IPS-11a (cell line): ENCODE data around the gene BSND.

Experiments
- H3K4me3 ChIP-seq: one replicate; pipeline ENCODE4 v1.5.1; 2013; ENCODE audit warnings: low read depth, low read length, control low read depth

Gene BSND

DNA sequence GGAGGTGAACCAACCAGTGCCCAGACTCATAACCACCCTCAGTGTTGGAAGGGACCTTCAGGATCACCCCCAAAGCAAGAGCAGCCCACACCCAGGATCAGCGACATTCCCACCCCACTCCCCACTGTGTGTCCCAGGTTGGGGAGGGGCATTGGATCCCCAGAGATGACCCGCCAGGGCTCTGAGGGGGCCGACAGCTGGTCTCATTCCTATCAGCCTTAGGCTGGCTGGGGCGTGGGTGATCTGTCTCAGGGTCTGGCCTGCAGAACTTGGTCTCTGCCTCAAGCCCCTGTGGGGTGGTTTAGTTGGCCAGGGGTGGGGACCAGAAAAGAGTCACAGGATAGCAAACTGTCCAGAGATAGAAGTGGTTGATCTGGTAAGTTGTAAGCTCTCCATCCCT lies 7.8 kb upstream of the BSND start:
- no peak overlapping the region for H3K4me3 ChIP-seq

DNA sequence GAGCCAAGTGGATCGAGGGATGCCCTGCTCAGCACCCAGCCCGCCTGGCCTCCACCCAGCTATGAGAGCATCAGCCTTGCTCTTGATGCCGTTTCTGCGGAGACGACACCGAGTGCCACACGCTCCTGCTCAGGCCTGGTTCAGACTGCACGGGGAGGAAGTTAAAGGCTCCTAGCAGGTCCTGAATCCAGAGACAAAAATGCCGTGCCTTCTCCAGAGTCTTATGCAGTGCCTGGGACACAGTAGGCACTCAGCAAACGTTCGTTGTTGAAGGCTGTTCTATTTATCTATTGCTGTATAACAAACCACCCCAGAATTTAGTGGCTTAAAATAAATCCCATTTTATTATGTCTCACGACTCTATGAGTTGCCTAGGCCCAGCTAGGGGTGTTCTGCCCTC lies 6.8 kb upstream of the BSND start:
- no peak overlapping the region for H3K4me3 ChIP-seq

- no peak overlapping the region for H3K4me3 ChIP-seq
These were observed 5.6 kb upstream of the BSND start for GRCh38 chr1:54993140-54993539.

DNA sequence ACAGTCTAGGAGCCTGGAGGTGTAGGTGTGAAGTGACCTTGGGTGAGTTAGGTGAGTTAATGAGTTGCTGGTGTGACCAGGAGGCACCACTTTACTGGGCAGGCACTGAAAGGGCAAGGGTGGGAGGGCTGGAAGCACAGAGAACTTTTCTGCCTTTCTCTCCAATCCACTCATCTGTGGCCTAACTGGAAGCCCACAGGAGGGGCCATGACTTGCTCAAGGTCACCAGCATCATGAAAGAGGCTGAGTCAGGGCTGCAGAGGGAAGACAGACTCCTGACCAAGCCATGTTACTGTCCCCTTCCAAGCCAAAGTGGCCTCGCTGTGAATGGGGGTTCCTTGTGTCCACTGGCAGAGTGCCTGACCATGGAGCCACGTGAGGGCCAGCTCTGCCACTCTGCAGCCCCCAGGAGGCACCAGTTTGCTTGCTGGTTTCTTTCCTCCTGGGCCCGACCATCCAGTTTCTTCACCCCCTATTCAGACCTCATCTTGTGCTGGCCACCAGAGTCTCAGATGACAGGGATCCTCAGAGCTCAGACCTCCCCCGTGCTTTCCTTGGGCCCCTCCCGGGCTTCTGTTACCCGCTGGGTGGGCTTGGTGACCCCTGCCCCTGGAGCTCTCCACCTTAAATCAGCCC lies 4.3 kb upstream of the BSND start:
- no peak overlapping the region for H3K4me3 ChIP-seq

GRCh38 chr1:54995013-54995760 lies 3.5 kb upstream of the BSND start:
- H3K4me3 ChIP-seq, result no peak overlapping the region

DNA sequence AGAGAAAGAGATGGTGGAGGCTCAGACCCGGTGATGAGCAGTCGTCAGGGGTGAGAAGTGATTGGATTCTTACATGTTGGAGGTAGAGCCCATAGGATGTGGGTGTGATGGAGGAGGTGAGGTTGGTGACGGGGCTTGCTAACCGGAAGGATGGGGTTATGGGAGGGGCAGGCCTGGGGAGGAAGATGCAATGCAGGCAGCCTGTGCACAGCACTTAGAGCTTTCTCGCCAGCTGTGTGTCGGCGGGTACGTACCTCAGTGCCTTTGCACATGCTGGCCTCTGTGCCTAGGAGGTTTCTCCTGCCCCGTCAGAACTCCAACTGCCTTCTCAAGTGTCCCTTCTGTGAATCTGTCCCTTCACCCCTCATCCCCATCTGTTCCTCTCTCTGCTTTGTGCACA lies 2.9 kb upstream of the BSND start:
- H3K4me3 ChIP-seq, result no peak overlapping the region

- H3K4me3 ChIP-seq, result peak overlapping the region; percentile 37
These were observed 2.3 kb upstream of the BSND start for GRCh38 chr1:54996359-54996868.

DNA sequence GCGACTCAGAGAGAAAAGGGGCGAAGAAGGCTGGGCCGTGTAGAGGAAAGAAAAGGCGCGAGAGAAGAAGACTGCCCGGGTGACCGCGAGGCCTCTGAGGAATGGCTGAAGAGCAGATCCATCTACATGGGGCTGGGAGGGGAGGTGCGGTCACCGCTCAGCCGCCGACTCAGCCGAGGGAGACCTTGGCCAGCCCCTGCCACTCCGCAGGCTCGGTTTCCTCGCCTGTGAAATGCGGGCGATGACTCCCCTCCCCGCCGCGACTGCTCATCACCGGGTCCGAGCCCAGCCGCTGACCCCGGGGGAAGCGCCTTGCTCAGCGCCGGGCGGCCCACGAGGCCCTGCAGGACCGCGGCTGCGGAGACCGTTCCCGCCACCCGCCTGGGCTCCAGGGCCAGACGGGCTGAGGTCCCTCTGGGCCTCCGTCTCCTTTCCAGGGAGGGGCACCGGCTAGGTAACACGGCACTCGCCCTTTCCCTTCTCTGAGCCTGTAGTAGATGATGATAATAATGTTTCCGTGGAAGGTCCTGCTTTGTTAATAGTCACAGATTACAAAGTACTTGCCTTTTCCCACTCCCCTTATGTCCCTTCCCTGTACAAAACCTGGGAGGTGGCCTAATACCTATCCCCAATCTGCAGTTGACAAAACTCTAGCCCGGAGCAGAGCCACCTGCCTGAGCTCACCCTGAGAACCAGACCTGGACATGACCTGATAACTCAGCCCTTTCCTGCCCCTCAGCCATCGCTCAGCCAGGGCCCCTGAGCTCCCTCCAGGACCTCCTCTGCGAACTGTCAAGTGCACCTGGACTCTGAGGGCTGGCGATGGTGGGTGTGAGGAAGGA lies 1.6 kb upstream of the BSND start:
- H3K4me3 ChIP-seq, result peak overlapping the region; percentile 37

- H3K4me3 ChIP-seq, result no peak overlapping the region
These were observed 1.1 kb upstream of the BSND start for GRCh38 chr1:54997711-54997986.

DNA sequence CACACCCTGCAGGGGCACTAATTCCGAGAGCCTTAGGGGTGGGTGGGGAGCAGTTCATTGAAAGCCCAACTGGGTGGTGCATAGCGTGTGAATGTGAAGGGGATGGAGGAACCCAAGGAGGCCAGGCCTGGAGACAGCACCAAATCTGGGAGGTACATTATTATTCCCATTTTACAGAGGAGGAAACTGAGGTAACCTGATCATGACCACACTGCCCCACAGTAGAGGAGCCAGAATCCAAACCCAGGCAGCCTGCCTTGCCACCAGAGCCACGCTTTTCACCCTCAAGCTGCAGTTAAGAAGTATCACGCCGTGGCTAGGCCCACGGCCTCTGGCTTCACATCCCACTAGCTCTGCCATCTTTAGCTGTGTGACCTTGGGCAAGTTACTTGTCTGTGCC lies 633 bp upstream of the BSND start:
- H3K4me3 ChIP-seq, result no peak overlapping the region

GRCh38 chr1:55000110-55001085 lies 1.7 kb downstream of the BSND start:
- no peak overlapping the region for H3K4me3 ChIP-seq

DNA sequence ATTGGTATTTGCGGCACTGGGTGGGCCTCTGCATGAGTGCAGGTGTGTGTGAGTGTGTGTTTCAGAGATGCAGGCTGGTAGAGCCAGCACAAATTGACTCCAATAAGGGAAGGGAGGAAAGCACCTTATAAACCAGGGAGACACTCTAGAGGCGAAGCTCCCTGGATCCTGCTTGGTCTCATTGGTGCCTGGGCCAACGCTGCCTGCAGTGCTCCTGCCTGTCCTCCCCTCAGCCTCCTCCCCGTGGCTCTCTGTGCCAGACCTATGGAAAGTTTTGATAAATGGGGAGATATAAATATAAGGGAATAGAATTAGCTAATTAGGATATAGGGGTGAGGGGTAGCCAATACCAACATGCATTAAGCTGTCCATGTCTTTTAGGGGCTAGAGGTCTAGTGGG lies 2.6 kb downstream of the BSND start:
- H3K4me3 ChIP-seq, result no peak overlapping the region

- no peak overlapping the region for H3K4me3 ChIP-seq
These were observed 4.0 kb downstream of the BSND start for GRCh38 chr1:55002686-55003085.

DNA sequence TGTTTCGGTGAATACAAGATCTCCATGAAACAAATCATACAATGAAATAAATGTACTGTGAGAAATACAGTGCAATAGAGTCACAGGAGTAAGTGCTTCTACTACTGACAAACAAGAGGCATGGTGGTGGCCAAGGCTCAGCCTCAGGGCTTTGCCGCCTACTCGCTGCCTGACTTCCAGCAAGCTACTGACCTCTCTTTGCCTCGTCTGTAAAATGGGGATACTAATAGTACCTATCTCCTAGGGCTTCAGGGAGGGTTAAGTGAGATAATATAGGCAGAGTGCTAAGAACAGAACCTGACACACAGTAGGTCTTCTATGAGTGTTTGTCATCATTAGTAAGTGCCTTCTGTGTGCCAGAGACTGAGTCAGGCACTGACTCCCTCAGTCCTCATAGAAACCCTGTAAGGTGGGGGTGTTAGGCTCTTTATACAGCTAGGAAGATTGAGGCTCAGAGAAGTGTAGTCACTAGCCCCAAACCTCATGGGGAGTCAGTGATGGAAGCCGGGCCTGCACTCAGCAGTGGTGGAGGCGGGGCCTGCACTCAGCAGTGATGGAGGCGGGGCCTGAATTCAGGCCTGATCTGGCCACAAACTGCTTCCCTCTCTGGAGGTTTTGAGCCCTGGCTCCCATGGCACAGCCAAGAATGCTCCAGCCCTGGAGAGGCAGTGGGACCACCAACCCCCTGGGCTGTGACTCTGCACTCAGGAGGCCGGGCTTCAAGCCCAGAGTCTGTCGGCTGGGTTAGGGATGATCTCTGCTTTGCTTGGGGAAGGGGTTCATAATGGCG lies 6.8 kb downstream of the BSND start:
- no peak overlapping the region for H3K4me3 ChIP-seq

DNA sequence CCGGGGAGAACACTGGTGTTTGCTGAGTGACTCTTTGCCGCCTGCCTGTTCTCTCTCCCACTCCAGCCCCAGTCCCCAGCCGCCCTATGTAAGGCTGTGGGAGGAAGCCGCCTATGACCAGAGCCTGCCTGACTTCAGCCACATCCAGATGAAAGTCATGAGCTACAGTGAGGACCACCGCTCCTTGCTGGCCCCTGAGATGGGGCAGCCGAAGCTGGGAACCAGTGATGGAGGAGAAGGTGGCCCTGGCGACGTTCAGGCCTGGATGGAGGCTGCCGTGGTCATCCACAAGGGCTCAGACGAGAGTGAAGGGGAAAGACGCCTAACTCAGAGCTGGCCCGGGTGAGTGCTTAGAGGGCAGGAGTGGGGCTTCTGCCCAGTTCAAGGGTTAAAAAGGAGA lies 8.2 kb downstream of the BSND start:
- no peak overlapping the region for H3K4me3 ChIP-seq

DNA sequence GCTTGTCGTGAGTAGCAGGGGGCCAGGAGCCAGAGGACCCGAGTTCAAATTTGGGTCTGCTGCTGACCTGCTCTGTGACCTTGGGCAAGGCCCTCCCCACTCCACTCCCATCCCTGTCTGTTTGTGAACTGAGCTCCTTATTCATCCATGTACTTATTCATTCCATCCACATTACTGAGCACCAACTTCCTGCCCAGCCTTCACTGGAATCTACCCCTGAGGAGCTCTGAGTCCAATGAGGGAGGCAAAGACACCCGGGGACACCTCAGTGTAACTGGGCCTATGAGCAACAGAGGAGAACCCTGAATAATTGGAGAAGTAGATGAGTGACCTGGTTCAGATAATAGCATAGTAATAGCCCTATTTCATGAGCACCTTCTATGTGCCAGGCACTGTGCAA lies 8.9 kb downstream of the BSND start:
- no peak overlapping the region for H3K4me3 ChIP-seq

DNA sequence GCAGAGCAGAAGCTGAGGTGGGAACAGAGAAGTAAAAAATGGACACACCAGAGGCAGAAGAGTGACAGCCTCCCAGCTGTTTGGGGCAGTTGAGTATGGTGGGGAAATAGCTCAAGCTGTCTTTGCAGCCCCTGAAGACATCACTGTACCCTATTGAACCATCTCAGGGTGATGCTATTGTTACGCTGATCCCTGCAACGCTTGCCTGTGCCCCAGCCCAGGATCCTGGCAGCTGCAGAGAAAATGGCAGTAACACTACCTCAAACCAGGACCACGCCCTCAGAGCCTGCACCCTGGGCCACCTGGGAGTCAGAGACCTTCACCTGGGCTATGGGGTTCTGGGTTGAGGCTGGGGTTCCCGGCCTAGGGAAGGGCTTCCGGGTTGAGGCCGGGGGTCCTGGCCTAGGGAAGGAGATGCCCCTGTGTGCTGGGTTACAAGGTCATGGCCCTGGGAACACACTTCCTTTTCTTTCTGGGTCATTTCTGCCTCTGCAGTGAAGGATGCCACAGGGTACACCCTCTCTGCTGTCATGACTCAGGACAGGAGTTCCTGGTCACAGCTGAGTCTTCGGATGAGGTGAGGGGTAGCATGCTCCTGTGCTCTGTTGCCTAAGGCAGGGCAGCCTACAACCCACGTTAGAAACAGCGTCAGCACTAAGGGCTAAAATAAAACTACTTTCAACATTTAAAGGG lies 11.6 kb downstream of the BSND start:
- no peak overlapping the region for H3K4me3 ChIP-seq

DNA sequence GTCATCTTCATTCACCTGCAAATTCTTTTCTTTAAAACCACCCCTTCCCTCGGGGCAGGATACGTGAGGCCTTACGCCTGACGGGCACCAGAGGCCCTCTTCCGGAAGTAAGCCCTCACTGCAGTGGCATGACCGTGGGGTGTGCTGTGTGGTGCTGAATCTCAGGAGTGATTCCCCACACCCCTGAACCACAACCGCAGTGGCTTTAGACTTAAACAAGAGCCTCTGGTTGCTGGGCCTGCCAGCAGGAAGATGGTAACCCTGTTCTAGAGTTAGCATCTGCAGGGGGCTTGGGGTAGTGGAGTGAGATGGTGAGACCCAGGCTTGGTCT lies 12.1 kb downstream of the BSND start:
- no peak overlapping the region for H3K4me3 ChIP-seq

DNA sequence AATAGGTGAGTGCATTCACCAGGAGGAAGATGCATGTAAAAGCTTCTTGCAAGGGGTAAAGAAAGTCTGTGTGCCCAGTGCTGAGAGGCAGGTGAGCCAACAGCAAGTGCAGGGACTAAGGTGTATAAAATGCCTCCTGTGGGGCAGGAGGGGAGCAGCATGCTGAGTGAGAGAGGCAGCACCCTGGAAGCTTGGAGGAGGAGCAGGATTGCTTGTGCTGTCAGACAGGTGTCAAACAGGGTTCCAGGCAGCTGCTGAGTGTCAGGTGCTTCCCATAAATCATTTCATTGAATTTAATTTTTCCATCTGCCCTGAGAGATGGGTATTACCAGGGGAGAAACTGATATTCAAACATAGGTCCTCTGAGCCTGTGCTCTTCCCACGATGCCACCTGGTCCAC lies 13.9 kb downstream of the BSND start:
- no peak overlapping the region for H3K4me3 ChIP-seq

DNA sequence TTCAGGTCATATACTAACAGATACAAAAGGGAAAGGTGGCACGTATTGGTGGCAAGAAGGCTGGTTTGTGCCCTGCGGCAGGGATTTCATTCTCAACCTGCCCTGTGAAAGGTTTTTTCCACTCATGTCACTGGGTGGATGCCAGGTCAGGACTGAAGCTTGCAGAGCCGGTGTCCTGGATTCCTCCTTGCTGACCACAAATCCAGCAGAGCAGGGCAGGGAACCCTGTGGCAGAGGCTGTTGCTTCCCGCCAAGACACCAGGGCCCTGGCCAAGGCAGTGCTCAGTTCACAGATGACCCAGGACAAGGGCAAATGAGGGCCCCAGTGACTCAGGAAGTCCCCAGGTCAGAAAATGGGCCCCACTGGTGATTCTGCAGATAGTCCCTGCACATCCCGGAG lies 16.4 kb downstream of the BSND start:
- H3K4me3 ChIP-seq, result no peak overlapping the region
